ENCODE results near the gene MYADM. TPM values are rescaled to one million over a fixed set of nuclear protein-coding genes. Genes with fewer than 3 reads are reported as not detected.

Gene MYADM
- total and polyA plus RNA-seq, 4 donors, result 2.6 to 28.0 (median 6.6) TPM

GRCh38 chr19:53908935-53909415 is 41.3 kb downstream of the MYADM start, which contains the start of gene CACNG7:
Gene CACNG7 (plus strand): TSS chr19:53909278. CDS start chr19:53912832, 3,554 bp downstream.
- no peak for DNase-seq (ENCODE audit: low spot score)
- H3K27me3 ChIP-seq (ENCODE audit: control insufficient read depth in 4 of 4, insufficient read depth in 4 of 4, low read length in 3 of 4), result peaks cover 6 to 21% (median 9%) of the 10 kb centered on the region in 4 donors
- WGBS, result 3% methylated on average over 28 of the region's 28 CpGs

DNA sequence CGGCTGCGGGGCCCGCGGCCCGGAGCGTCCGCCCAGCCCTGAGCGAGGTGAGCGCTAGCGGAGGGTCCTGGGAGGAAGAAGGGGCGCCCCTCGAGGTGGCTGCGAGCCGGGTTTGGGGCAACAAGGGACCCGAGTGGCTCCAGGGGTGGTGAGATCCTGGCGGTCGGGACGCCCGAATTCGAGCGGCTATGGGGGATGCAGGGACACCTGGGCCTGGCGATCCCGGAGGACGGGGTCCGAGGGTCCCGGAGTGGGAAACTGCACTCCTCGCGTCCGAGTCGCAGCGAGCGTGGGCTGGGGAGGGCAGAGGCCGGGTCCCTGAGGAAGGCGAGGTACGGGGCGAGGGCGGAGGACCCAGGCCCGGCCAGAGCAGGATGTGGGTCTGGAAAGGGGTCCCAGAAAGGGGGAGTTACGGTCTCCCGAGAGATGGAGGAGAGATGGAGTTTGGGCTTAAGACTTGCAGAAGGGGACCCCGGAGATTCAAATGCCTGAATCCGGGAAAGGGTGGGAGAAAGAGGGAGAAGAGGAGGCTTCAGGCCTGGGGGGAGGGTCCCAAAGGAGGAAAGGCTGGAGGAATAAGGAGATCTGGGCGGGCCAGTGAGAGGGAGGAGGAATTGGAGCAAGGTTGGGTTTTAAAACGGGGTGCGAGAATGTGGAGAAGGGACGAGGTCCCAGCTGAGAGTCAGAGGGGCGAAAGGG is 41.9 kb downstream of the MYADM start:
- 3% methylated on average over 47 of the region's 47 CpGs for WGBS
- no peak for DNase-seq (ENCODE audit: low spot score)
- TF ChIP-seq HNF4A (conservative IDR thresholded peaks at IDR 0.05) (no peak), RAD21 (IDR thresholded peaks at IDR 0.05) (no peak), NR2F2 (IDR thresholded peaks at IDR 0.05) (no peak), FOXA1 (IDR thresholded peaks at IDR 0.05) (no peak), TAF1 (conservative IDR thresholded peaks at IDR 0.05) (no peak), RXRA (IDR thresholded peaks at IDR 0.05) (no peak), CTCF (IDR thresholded peaks at IDR 0.05; ENCODE audit: low read depth, low read length, missing input control) (no peak), HNF4G (IDR thresholded peaks at IDR 0.05) (no peak), YY1 (IDR thresholded peaks at IDR 0.05) (no peak), EGR1 (IDR thresholded peaks at IDR 0.05; ENCODE audit: low read depth in 2 of 2) (no peak), MAX (IDR thresholded peaks at IDR 0.05) (no peak)
- TF ChIP-seq, protein P1, sequence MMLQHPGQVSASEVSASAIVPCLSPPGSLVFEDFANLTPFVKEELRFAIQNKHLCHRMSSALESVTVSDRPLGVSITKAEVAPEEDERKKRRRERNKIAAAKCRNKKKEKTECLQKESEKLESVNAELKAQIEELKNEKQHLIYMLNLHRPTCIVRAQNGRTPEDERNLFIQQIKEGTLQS (IDR thresholded peaks at IDR 0.05), result no peak
- TF ChIP-seq, protein P2, sequence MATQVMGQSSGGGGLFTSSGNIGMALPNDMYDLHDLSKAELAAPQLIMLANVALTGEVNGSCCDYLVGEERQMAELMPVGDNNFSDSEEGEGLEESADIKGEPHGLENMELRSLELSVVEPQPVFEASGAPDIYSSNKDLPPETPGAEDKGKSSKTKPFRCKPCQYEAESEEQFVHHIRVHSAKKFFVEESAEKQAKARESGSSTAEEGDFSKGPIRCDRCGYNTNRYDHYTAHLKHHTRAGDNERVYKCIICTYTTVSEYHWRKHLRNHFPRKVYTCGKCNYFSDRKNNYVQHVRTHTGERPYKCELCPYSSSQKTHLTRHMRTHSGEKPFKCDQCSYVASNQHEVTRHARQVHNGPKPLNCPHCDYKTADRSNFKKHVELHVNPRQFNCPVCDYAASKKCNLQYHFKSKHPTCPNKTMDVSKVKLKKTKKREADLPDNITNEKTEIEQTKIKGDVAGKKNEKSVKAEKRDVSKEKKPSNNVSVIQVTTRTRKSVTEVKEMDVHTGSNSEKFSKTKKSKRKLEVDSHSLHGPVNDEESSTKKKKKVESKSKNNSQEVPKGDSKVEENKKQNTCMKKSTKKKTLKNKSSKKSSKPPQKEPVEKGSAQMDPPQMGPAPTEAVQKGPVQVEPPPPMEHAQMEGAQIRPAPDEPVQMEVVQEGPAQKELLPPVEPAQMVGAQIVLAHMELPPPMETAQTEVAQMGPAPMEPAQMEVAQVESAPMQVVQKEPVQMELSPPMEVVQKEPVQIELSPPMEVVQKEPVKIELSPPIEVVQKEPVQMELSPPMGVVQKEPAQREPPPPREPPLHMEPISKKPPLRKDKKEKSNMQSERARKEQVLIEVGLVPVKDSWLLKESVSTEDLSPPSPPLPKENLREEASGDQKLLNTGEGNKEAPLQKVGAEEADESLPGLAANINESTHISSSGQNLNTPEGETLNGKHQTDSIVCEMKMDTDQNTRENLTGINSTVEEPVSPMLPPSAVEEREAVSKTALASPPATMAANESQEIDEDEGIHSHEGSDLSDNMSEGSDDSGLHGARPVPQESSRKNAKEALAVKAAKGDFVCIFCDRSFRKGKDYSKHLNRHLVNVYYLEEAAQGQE (IDR thresholded peaks at IDR 0.05), result no peak
- TF ChIP-seq, protein P3, sequence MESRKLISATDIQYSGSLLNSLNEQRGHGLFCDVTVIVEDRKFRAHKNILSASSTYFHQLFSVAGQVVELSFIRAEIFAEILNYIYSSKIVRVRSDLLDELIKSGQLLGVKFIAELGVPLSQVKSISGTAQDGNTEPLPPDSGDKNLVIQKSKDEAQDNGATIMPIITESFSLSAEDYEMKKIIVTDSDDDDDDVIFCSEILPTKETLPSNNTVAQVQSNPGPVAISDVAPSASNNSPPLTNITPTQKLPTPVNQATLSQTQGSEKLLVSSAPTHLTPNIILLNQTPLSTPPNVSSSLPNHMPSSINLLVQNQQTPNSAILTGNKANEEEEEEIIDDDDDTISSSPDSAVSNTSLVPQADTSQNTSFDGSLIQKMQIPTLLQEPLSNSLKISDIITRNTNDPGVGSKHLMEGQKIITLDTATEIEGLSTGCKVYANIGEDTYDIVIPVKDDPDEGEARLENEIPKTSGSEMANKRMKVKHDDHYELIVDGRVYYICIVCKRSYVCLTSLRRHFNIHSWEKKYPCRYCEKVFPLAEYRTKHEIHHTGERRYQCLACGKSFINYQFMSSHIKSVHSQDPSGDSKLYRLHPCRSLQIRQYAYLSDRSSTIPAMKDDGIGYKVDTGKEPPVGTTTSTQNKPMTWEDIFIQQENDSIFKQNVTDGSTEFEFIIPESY (IDR thresholded peaks at IDR 0.05), result no peak
- H3K9me3 ChIP-seq (ENCODE audit: control insufficient read depth in 4 of 4, low read length in 3 of 4), result no peaks in the 10 kb centered on the region
- H3K36me3 ChIP-seq (ENCODE audit: control insufficient read depth in 4 of 4, insufficient read depth in 3 of 4, low read depth in 1 of 4, low read length in 3 of 4), result no peaks in the 10 kb centered on the region
- H3K4me1 ChIP-seq (ENCODE audit: control insufficient read depth in 4 of 4, insufficient read depth in 4 of 4, low read length in 3 of 4), result no peaks in the 10 kb centered on the region
- H3K27me3 ChIP-seq (ENCODE audit: control insufficient read depth in 4 of 4, insufficient read depth in 4 of 4, low read length in 3 of 4), result peaks cover 6 to 21% (median 9%) of the 10 kb centered on the region in 4 donors
- H3K4me3 ChIP-seq (ENCODE audit: low read depth in 1 of 3, low read length in 3 of 3), result peak overlapping the region in 1 of 3 donors; percentile 3
- H3K9ac ChIP-seq (ENCODE audit: low read depth in 1 of 2, low read length in 2 of 2), result no peak overlapping the region
- no peak overlapping the region for H3K27ac ChIP-seq (ENCODE audit: low read depth in 1 of 2, low read length in 2 of 2)

More at GRCh38 chr19:53908935-53909415, 41.3 kb downstream of the MYADM start, which contains the start of gene CACNG7:
- Histone ChIP-seq H3K9ac (ENCODE audit: low read depth in 1 of 2, low read length in 2 of 2) (no peak within 1 kb of the TSS), H3K4me3 (ENCODE audit: low read depth in 1 of 3, low read length in 3 of 3) (peak within 1 kb of the TSS in 1 of 3 donors; percentile 3), H3K9me3 (ENCODE audit: control insufficient read depth in 4 of 4, low read length in 3 of 4) (no peaks in the 10 kb centered on the region), H3K4me1 (ENCODE audit: control insufficient read depth in 4 of 4, insufficient read depth in 4 of 4, low read length in 3 of 4) (no peaks in the 10 kb centered on the region), H3K36me3 (ENCODE audit: control insufficient read depth in 4 of 4, insufficient read depth in 3 of 4, low read depth in 1 of 4, low read length in 3 of 4) (no peaks in the 10 kb centered on the region), H3K27ac (ENCODE audit: low read depth in 1 of 2, low read length in 2 of 2) (no peak within 1 kb of the TSS)
- TF ChIP-seq EGR1 (IDR thresholded peaks at IDR 0.05; ENCODE audit: low read depth in 2 of 2), result no peak
- no peak for TF ChIP-seq SP1 (IDR thresholded peaks at IDR 0.05)
- no peak for TF ChIP-seq JUND (IDR thresholded peaks at IDR 0.05)
- TF ChIP-seq FOXA1 (IDR thresholded peaks at IDR 0.05), result no peak
- TF ChIP-seq, protein P3 (IDR thresholded peaks at IDR 0.05), result no peak
